NCI-H345 treated with DMSO at 0.1 percent for 48 hours (cell line): Measurements from ENCODE around the gene SPP1.

ENCODE experiments used
- DNase-seq: peaks from one replicate; lab custom pipeline; 2025; ENCODE audit not compliant: unreplicated experiment; lab: John Stamatoyannopoulos, UW

The SPP1 gene

GRCh38 chr4:87953826-87954225, 21.7 kb upstream of the SPP1 start:
- DNase-seq: no peak

GRCh38 chr4:87956501-87956900, 19.0 kb upstream of the SPP1 start:
- DNase-seq: no peak

GRCh38 chr4:87957061-87957460, 18.5 kb upstream of the SPP1 start:
- DNase-seq: no peak

DNA sequence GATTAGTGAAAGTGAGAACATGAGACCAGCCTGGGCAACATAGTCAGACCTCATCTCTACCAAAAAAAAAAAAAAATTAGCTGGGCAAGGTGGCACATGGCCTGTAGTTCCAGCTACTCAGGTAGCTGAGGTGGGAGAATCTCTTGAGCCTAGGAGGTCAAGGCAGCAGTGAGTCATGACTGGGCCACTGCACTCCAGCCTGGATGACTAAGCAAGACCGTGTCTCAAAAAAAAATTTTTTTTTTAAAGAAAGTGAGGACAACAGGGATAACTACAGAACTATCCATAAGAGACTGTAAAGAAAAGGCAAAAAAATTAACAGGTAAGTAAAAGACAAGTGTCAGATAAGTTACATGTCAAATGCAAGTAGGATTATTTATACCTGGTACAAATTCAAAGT, 13.5 kb upstream of the SPP1 start:
- no peak for DNase-seq

DNA sequence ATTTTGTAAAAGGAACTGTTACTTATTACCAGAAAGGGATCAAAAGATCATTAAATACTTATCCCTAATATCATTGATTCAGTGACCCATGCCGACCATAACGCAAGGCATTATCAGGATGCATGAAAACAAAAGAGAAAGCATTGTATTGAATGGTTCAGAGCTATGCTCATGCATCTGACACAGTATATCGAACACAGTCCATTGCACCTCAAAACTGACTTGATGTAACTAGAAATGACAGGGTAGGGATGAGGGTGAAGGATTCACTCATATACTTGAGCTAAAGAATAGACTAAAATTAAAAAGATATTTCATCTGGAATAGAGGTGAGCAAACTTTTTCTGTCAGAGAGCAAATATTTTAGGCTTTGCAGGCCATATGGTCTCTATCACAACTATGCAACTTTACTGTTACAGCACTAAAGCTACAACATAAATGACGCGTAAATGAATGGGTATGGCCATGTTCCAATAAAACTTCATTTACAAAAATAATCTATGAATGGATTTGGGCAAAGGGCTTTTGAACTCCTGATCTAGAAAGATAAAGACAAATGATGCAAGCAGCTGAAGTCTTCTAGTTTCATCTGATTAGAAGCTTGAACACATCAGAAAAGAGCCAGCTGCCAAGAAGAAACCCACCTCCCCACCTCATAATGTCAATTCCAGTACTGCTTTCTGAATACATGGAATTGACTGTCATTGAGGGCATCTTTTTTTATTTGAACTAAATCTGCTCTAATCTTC, 12.9 kb upstream of the SPP1 start:
- DNase-seq: no peak

DNA sequence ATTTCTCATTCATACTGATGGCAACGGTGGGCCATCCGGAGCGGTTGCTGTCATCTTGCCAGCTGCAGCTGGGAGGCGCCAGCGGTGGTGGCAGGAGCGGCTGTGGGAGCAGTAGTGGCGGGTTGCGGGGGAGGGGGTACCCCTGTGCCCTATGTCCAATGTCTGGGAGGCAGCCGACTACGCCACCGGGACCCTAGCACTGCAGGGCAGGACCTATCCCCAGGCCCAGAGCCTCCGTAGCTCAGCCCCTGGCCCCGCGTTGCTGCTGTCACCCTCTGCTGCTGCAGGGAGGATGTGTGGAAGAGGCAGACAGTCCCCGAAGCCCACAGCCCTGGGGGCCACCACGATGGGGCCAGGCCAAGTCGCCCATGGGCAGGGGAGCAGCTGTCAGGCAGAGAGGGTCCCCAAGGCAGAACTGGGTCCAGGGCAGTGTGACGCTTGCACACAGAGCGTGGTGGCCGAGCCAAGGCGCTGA, 10.0 kb upstream of the SPP1 start:
- DNase-seq: no peak

- no peak for DNase-seq
Measured at GRCh38 chr4:87966095-87966496, 9.4 kb upstream of the SPP1 start.

DNA sequence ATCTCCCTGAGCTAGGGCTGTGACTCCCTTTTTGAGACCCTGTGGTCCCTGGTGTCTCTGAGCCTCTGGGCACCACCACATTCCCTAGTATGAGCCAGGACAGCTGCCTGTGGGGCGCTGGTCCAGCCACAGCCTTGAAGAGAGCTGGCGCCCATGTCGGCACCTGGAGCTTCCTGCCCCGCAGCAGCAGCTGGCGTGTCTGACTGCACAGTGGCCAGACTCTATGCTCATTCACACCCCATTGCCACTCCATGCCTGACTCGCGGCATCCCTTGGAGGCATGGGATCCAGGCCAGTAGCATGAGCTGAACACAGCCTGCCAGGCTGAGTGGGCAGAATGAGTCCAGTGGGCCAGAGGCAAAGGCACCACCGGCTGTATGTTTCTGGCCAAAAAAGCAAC, 8.3 kb upstream of the SPP1 start:
- DNase-seq: no peak

- DNase-seq: no peak
Measured at GRCh38 chr4:87970121-87970520, 5.4 kb upstream of the SPP1 start.

DNA sequence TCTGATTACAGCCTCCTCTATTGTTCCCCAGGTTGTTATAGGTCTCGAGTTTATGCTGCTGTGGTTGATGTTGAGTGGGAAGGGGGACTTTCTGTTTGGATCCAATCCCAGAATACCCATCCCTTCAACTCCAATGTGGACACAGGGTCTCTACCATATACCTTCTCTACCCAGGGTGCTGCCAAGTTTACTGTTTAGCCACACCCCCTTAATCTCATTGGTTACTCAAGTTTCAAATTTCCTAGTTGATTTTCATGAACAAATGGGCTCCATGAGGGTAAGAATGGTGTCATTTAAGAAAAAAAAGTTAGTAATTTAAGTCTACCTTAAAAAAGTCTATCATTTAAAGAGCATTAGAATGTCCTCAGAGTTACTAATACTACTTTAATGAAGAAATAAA, 3.6 kb upstream of the SPP1 start:
- no peak for DNase-seq

- DNase-seq: peak; percentile 42
Measured at GRCh38 chr4:87973283-87974169, 2.0 kb upstream of the SPP1 start.

- no peak for DNase-seq
Measured at GRCh38 chr4:87974856-87975462, 555 bp upstream of the SPP1 start.

DNA sequence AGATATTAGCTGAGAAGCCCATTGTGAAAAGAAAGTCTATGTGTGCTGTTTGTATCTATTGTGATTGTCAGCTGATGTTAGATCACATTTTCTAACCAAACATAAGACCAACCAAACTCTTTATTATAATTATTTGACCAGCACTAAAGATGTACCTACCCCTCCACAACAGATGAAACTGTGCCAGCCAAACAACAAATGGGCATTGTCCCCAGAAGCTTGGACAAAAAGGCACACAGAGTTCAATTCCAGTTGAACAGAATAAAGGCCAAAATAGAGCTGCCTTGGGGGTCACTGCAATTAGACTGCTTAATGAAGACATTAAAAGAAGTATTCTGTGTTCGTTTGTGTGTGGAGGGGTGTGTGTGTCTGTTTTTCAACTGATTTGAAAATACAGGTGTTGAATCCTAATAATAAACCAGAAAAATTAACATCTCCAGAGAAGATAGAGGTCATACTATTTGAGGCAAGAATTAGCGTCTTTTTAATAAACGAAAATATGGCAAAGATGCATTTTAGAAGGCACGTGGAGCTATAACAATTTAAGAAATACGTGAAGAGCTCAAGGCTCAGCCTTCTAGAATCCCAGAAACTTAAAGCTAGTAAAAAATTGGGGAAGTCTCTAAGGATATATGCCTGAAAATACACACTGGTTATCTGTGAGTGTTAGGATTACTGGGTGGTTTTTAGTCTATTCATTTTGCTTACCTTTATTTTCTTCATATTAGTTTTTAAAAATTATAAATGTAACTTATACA, 2.2 kb downstream of the SPP1 start:
- DNase-seq: no peak

DNA sequence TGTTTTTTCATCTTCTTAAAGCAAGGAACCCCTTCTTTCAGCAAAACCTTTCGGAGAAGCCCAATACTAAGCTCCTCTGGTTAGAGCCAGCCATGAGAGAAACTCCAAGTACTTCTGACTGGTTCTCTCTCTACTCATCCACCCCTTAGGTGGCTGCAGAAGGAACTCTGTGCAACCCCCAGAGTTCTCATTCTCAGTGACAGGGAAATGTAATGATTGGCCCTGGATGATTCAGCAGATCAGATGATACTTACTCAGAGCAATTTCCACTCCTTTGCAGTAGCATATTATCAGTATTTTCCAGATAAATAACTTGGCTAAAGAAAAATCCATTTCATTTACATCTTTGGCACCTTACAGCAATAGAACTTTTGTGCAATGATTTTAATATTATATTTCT, 3.2 kb downstream of the SPP1 start:
- no peak for DNase-seq

DNA sequence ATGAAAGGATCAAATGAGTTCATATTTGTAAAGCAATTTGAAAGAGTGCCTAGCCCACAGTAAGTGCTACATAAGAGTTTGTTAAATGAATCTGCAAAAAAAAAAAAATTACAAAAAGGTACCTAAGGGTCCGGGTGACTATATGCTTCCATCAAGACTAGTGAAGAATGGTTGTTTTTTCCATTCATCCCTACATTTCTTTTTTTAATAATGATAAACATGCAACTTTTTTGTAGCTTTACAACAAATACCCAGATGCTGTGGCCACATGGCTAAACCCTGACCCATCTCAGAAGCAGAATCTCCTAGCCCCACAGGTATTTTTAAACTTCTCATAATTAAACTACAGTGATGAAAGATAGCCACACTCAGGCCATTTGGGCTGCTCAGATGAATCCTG, 4.3 kb downstream of the SPP1 start:
- DNase-seq: no peak

DNA sequence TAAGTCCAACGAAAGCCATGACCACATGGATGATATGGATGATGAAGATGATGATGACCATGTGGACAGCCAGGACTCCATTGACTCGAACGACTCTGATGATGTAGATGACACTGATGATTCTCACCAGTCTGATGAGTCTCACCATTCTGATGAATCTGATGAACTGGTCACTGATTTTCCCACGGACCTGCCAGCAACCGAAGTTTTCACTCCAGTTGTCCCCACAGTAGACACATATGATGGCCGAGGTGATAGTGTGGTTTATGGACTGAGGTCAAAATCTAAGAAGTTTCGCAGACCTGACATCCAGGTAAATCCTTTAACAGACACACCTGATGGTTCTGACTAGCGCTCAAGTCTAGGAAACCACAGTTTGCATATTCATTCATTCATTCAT, 6.0 kb downstream of the SPP1 start:
- no peak for DNase-seq

GRCh38 chr4:87982036-87982435, 6.5 kb downstream of the SPP1 start:
- DNase-seq: no peak

- DNase-seq: no peak
Measured at GRCh38 chr4:87982446-87983010, 7.0 kb downstream of the SPP1 start.

GRCh38 chr4:87983996-87984395, 8.5 kb downstream of the SPP1 start:
- no peak for DNase-seq

DNA sequence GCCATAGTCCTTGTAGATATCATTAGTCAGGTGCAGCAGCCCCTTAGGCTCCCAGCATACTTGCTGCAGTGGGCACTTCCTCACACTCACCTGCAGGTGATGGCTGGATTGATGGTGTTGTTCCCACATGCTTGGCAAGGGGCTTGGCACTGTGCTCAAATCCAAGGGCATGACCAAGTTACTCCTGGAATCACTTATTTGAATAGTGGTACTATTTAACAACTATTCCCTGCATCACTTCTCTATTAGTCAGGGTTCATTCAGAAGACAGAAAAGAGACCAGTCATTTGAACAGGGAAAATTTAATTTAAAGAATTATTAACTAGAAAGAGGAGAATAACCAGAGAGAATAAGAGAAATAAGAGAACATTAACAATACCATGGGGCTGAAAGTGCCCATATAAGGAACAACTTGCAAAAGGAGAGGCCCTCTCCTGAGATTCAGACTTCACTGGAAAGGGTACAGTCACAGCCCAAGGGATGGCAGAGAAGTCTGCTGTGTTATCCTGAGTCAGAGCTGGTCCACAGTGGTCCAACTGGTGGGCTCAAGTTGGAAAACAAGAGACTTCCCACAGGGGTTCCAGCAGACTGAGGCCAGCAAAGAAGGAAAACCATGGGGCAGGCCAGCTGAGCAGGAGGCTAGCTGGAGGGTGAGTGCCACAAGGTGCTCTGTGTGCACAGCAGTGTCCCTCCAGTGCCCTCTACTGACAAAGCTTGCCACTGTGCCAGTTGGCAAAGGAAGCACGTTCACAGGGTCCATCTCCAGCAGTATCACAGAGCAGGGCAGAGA, 9.8 kb downstream of the SPP1 start:
- DNase-seq: peak; percentile 34
